Trophoblast cell (in vitro differentiated cells and primary cell): ENCODE data around the gene CCDC85A.
A peak's percentile ranks its signal among the peaks of the same experiment; 100 is the strongest.

Source experiments
- DNase-seq, 2 donors: peaks; one replicate each; pipeline ENCODE4 v3.0.0-alpha.2; 2016
- H2AFZ ChIP-seq: 2 replicates; pipeline ENCODE4 v1.6.1; 2013; ENCODE audit warnings: low read length, moderate library complexity, mild to moderate bottlenecking; ENCODE audit not compliant: insufficient read depth, poor library complexity
- H2AK5ac ChIP-seq: 2 replicates; pipeline ENCODE4 v1.6.1; 2013; ENCODE audit warnings: mild to moderate bottlenecking, low read length
- H2BK120ac ChIP-seq: 2 replicates; pipeline ENCODE4 v1.6.1; 2013; ENCODE audit warnings: low read length, mild to moderate bottlenecking, moderate library complexity; ENCODE audit not compliant: insufficient read depth, poor library complexity
- H2BK12ac ChIP-seq: 2 replicates; pipeline ENCODE4 v1.6.1; 2013; ENCODE audit warnings: mild to moderate bottlenecking, low read length, moderate library complexity
- H2BK5ac ChIP-seq: 2 replicates; pipeline ENCODE4 v1.6.1; 2013; ENCODE audit warnings: low read length, low read depth, moderate library complexity, mild to moderate bottlenecking; ENCODE audit not compliant: poor library complexity
- H3K14ac ChIP-seq: 2 replicates; pipeline ENCODE4 v1.6.1; 2013; ENCODE audit warnings: mild to moderate bottlenecking, low read length
- H3K18ac ChIP-seq: 2 replicates; pipeline ENCODE4 v1.6.1; 2013; ENCODE audit warnings: mild to moderate bottlenecking, low read length
- H3K23ac ChIP-seq: 2 replicates; pipeline ENCODE4 v1.6.1; 2013; ENCODE audit warnings: low read length
- H3K27ac ChIP-seq: 2 replicates; pipeline ENCODE4 v1.5.1; 2013; ENCODE audit warnings: low read depth, mild to moderate bottlenecking, inconsistent platforms, low read length, moderate library complexity
- H3K27me3 ChIP-seq: 2 replicates; pipeline ENCODE4 v1.6.1; 2013; ENCODE audit warnings: inconsistent platforms, mild to moderate bottlenecking, low read length, moderate library complexity; ENCODE audit not compliant: insufficient read depth
- H3K36me3 ChIP-seq, 2 experiments: 1 replicate in 1 of 2; 2 replicates in 1 of 2; pipeline ENCODE4 v1.6.1; 2013; ENCODE audit warnings: low read length in 2 of 2, mild to moderate bottlenecking in 2 of 2, moderate library complexity in 1 of 2; ENCODE audit not compliant: insufficient read depth in 2 of 2, control insufficient read depth in 1 of 2
- H3K4ac ChIP-seq: 2 replicates; pipeline ENCODE4 v1.6.1; 2013; ENCODE audit warnings: low read depth, mild to moderate bottlenecking, low read length, moderate library complexity
- H3K4me1 ChIP-seq, 2 experiments: 1 replicate in 1 of 2; 2 replicates in 1 of 2; pipeline ENCODE4 v1.6.1; 2013; ENCODE audit warnings: low read length in 2 of 2, mild to moderate bottlenecking in 2 of 2, moderate library complexity in 1 of 2; ENCODE audit not compliant: insufficient read depth in 2 of 2, control insufficient read depth in 1 of 2
- H3K4me2 ChIP-seq: 2 replicates; pipeline ENCODE4 v1.6.1; 2013; ENCODE audit warnings: inconsistent platforms, mild to moderate bottlenecking, low read length, moderate library complexity
- H3K4me3 ChIP-seq: 2 replicates; pipeline ENCODE4 v1.5.1; 2013; ENCODE audit warnings: mild to moderate bottlenecking, low read depth, low read length, inconsistent platforms
- H3K79me1 ChIP-seq: one replicate; pipeline ENCODE4 v1.6.1; 2013; ENCODE audit warnings: low read length
- H3K79me2 ChIP-seq: 2 replicates; pipeline ENCODE4 v1.6.1; 2013; ENCODE audit warnings: low read length, mild to moderate bottlenecking; ENCODE audit not compliant: control insufficient read depth, insufficient read depth, poor library complexity
- H3K9ac ChIP-seq: 2 replicates; pipeline ENCODE4 v1.6.1; 2013; ENCODE audit warnings: mild to moderate bottlenecking, low read length
- H3K9me3 ChIP-seq: 2 replicates; pipeline ENCODE4 v1.6.1; 2013; ENCODE audit warnings: low read depth, mild to moderate bottlenecking, control low read depth, inconsistent platforms, low read length; ENCODE audit not compliant: insufficient read depth
- H4K12ac ChIP-seq: 2 replicates; pipeline ENCODE4 v1.6.1; 2013; ENCODE audit warnings: low read depth, mild to moderate bottlenecking, low read length, moderate library complexity
- H4K8ac ChIP-seq: 2 replicates; pipeline ENCODE4 v1.6.1; 2013; ENCODE audit warnings: low read depth, mild to moderate bottlenecking, low read length, moderate library complexity
- H4K91ac ChIP-seq: one replicate; pipeline ENCODE4 v1.6.1; 2013; ENCODE audit warnings: low read depth, mild to moderate bottlenecking, low read length, moderate library complexity
- WGBS: extraction: QIAGEN DNeasy Blood & Tissue Kit; methylation state at CpG from one replicate; pipeline ENCODE4 v1.1.7; 2013; ENCODE audit warnings: missing lambda C conversion rate; ENCODE audit not compliant: insufficient read length, insufficient coverage; ENCODE audit errors: extremely low coverage; 5-methylcytosine and 5-hydroxymethylcytosine counted together

The CCDC85A gene

GRCh38 chr2:56175779-56176178, 8.0 kb upstream of the CCDC85A start:
- Histone ChIP-seq H4K91ac (no peak overlapping the region), H2AK5ac (no peak overlapping the region), H3K79me1 (peaks cover 2% of the 10 kb centered on the region), H3K9me3 (no peaks in the 10 kb centered on the region), H3K18ac (no peak overlapping the region), H3K4me2 (peak overlapping the region; percentile 3), H2BK12ac (peak overlapping the region; percentile 64), H3K23ac (no peak overlapping the region), H4K12ac (no peak overlapping the region), H2AFZ (no peak overlapping the region), H2BK120ac (no peak overlapping the region), H3K4ac (no peak overlapping the region), H3K4me3 (no peak overlapping the region), H3K36me3 (no peaks in the 10 kb centered on the region), H3K27ac (peak overlapping the region; percentile 48), H3K4me1 (peaks cover 5 to 9% of the 10 kb centered on the region in 2 experiments), H3K79me2 (no peaks in the 10 kb centered on the region), H3K9ac (no peak overlapping the region), H4K8ac (peak overlapping the region; percentile 65), H3K27me3 (no peaks in the 10 kb centered on the region), H3K14ac (no peak overlapping the region), H2BK5ac (peak overlapping the region; percentile 31)
- peak in 1 of 2 donors; percentile 42 for DNase-seq
- WGBS = no CpG with 5 or more reads among the region's 2 CpGs

GRCh38 chr2:56177420-56178220, 6.2 kb upstream of the CCDC85A start:
- Histone ChIP-seq H3K36me3 (no peaks in the 10 kb centered on the region), H2BK5ac (no peak overlapping the region), H3K4me3 (no peak overlapping the region), H3K18ac (no peak overlapping the region), H3K79me1 (peaks cover 2% of the 10 kb centered on the region), H2BK120ac (no peak overlapping the region), H3K9ac (no peak overlapping the region), H3K23ac (no peak overlapping the region), H4K12ac (no peak overlapping the region), H3K4me2 (no peak overlapping the region), H2AFZ (no peak overlapping the region), H4K8ac (no peak overlapping the region), H3K4ac (no peak overlapping the region), H3K27me3 (no peaks in the 10 kb centered on the region), H3K27ac (no peak overlapping the region), H3K14ac (no peak overlapping the region), H2BK12ac (no peak overlapping the region), H2AK5ac (no peak overlapping the region), H3K79me2 (no peaks in the 10 kb centered on the region), H3K9me3 (no peaks in the 10 kb centered on the region), H4K91ac (no peak overlapping the region), H3K4me1 (peaks cover 5 to 9% of the 10 kb centered on the region in 2 experiments)
- DNase-seq = no peak
- WGBS = no CpG with 5 or more reads among the region's 4 CpGs

- no peak overlapping the region for H3K23ac ChIP-seq
- no peak overlapping the region for H3K27ac ChIP-seq
- H2AFZ ChIP-seq = no peak overlapping the region
- no peak overlapping the region for H3K14ac ChIP-seq
- H3K27me3 ChIP-seq = peaks cover 9% of the 10 kb centered on the region
- H3K9me3 ChIP-seq = no peaks in the 10 kb centered on the region
- no peak overlapping the region for H2BK120ac ChIP-seq
- H3K4ac ChIP-seq = no peak overlapping the region
- no peaks in the 10 kb centered on the region for H3K36me3 ChIP-seq
- H3K4me1 ChIP-seq = peaks cover 7 to 16% of the 10 kb centered on the region in 2 experiments
- no peak overlapping the region for H4K91ac ChIP-seq
- H3K9ac ChIP-seq = no peak overlapping the region
- H2BK5ac ChIP-seq = no peak overlapping the region
- no peak overlapping the region for H3K18ac ChIP-seq
- no peak overlapping the region for H3K4me2 ChIP-seq
- no peak for DNase-seq
- no peak overlapping the region for H4K12ac ChIP-seq
- H3K79me2 ChIP-seq = no peaks in the 10 kb centered on the region
- H3K79me1 ChIP-seq = peaks cover 2% of the 10 kb centered on the region
- H3K4me3 ChIP-seq = no peak overlapping the region
- no peak overlapping the region for H2BK12ac ChIP-seq
- no CpG with 5 or more reads among the region's 5 CpGs for WGBS
- H4K8ac ChIP-seq = no peak overlapping the region
- no peak overlapping the region for H2AK5ac ChIP-seq
These were observed 3.9 kb upstream of the CCDC85A start for GRCh38 chr2:56179931-56180330.

- H3K27me3 ChIP-seq = peaks cover 23% of the 10 kb centered on the region
- peaks cover 7% of the 10 kb centered on the region in 2 experiments for H3K4me1 ChIP-seq
- H4K12ac ChIP-seq = no peak overlapping the region
- H2AK5ac ChIP-seq = no peak overlapping the region
- H4K8ac ChIP-seq = no peak overlapping the region
- no peaks in the 10 kb centered on the region for H3K9me3 ChIP-seq
- no peak overlapping the region for H3K9ac ChIP-seq
- H2BK12ac ChIP-seq = no peak overlapping the region
- H3K27ac ChIP-seq = no peak overlapping the region
- no peak overlapping the region for H3K4ac ChIP-seq
- H2BK120ac ChIP-seq = no peak overlapping the region
- H3K4me3 ChIP-seq = no peak overlapping the region
- WGBS = no CpG with 5 or more reads among the region's 2 CpGs
- H3K18ac ChIP-seq = no peak overlapping the region
- no peaks in the 10 kb centered on the region for H3K79me2 ChIP-seq
- H3K14ac ChIP-seq = no peak overlapping the region
- H2AFZ ChIP-seq = no peak overlapping the region
- H3K79me1 ChIP-seq = no peaks in the 10 kb centered on the region
- DNase-seq = no peak
- no peak overlapping the region for H3K23ac ChIP-seq
- no peak overlapping the region for H2BK5ac ChIP-seq
- H3K4me2 ChIP-seq = no peak overlapping the region
- no peaks in the 10 kb centered on the region for H3K36me3 ChIP-seq
- no peak overlapping the region for H4K91ac ChIP-seq
These were observed 1.4 kb upstream of the CCDC85A start for GRCh38 chr2:56182420-56182819.
